Heart right ventricle (tissue), 16 donors: Measurements from ENCODE around the gene PARD6A. TPM values are rescaled to one million over a fixed set of nuclear protein-coding genes. Genes with fewer than 3 reads are reported as not detected.
A peak's percentile ranks its signal among the peaks of the same experiment; 100 is the strongest.

Experiments used
- ATAC-seq, 8 donors: fragments of 200-7000 bp; cut with Tn5 transposase; one replicate each; pipeline ENCODE4 v1.9.1; 2020; ENCODE audit warnings: mild to moderate bottlenecking in 8 of 8, moderate library complexity in 8 of 8, moderate number of reproducible peaks in 1 of 8
- DNase-seq, 2 donors: peaks; one replicate each; pipeline ENCODE4 v3.0.0-alpha.2; 2020
- H3K27ac ChIP-seq, 10 donors: fragments of 200-600 bp; sonication (generic) in 2 of 10; one replicate each; pipeline versions ENCODE4 v1.5.0 to v1.8.0; 2020 to 2022; ENCODE audit warnings: mild to moderate bottlenecking in 3 of 10
- H3K27me3 ChIP-seq, 7 donors: fragments of 200-600 bp; one replicate each; pipeline ENCODE4 v1.8.0; 2021 to 2022; ENCODE audit warnings: mild to moderate bottlenecking in 2 of 7
- H3K36me3 ChIP-seq, 9 donors: fragments of 200-600 bp; sonication (generic) in 1 of 9; one replicate each; pipeline versions ENCODE4 v1.5.0 to v1.8.0; 2020 to 2022; ENCODE audit warnings: mild to moderate bottlenecking in 2 of 9
- H3K4me1 ChIP-seq, 9 donors: fragments of 200-600 bp; sonication (generic) in 1 of 9; one replicate each; pipeline versions ENCODE4 v1.5.0 to v1.8.0; 2020 to 2022; ENCODE audit warnings: mild to moderate bottlenecking in 4 of 9
- H3K4me3 ChIP-seq, 10 donors: fragments of 200-600 bp; sonication (generic) in 2 of 10; one replicate each; pipeline versions ENCODE4 v1.5.0 to v1.8.0; 2020 to 2022; ENCODE audit warnings: mild to moderate bottlenecking in 7 of 10, moderate library complexity in 2 of 10
- H3K9me3 ChIP-seq, 11 donors: fragments of 200-600 bp in 10 of 11; sonication (generic) in 2 of 11; one replicate each; pipeline versions ENCODE4 v1.5.0 to v1.8.0; 2013 to 2022; ENCODE audit warnings: mild to moderate bottlenecking in 2 of 11, control low read depth in 1 of 11, moderate library complexity in 1 of 11
- CTCF ChIP-seq, 9 donors: fragments of 200-600 bp; sonication (generic) in 2 of 9; IDR thresholded peaks; one replicate each; pipeline versions ENCODE4 v1.5.0 to v1.8.0; 2021 to 2022; ENCODE audit warnings: antibody characterized with exemption in 9 of 9, mild to moderate bottlenecking in 5 of 9, moderate library complexity in 1 of 9
- WGBS, 2 donors: extraction: QIAGEN DNeasy Blood & Tissue Kit; methylation state at CpG; one replicate each; pipeline ENCODE4 v1.1.7; 2013; ENCODE audit warnings: inconsistent platforms in 1 of 2; 5-methylcytosine and 5-hydroxymethylcytosine counted together
- intact Hi-C, 10 donors: fragments of 100-400 bp; cut with DNase I; formaldehyde crosslinking; loops; one replicate each; pipeline versions ENCODE4 v1.11.1 to v1.14.2; 2022
- polyA plus RNA-seq, 2 donors: library from polyadenylated mRNA; stranded (reverse); fragments of 200-250 nt; gene quantifications; one replicate each; pipeline ENCODE4 v1.2.3, GENCODE V29; 2013
- total RNA-seq, 10 donors: library from RNA; stranded (reverse); fragmentation: NEBNext Ultra II Directional in 3 of 10; extraction: Animal tissue kit (Norgen Biotek cat#: 25700) in 3 of 10; gene quantifications; one replicate each; pipeline versions ENCODE4 v1.2.1 to v1.2.4, GENCODE V29; 2021 to 2023
- donor health status: Arrhythmogenic right ventricular cardiomyopathy.
- donor health status: ischemic (EF 13 %, LVEDD 7.1; RV severe dilation, severe dysfunction).
- donor health status: healthy with polysubstance abuse.
- donor health status: DM: no; HTN: yes; CAD: no.
- donor health status: DM: no; HTN: no; CAD: no.
- donor health status: ischemic (EF 25% LVEDD 6.9; RV normal size, moderate dysfunction).
- donor health status: ischemic (EF 25% LVEDD 5.7; RV mildly dilated, moderate dysfunction).
- donor health status: healthy.
- donor health status: DM: yes; HTN: yes; CAD: no.
- donor health status: Ischemic cardiomyopathy.
- donor health status: ischemic (EF 35%, LVEDD 5.7; RV mildly dilated, moderate dysfunction).
- donor health status: nonischemic (EF 11% LVEDD 7.7; RV severe dilation, severe dysfunction).
- donor health status: DM: yes; HTN: yes; CAD: no.
- donor health status: PGD.
- donor health status: ischemic (EF 29% LVEDD 5.4; RV normal size, mild dysfunction).
- donor health status: nonischemic (EF 23%, LVEDD 6.1; RV moderate dilation, normal function).

The PARD6A gene
- total and polyA plus RNA-seq, 12 donors, result 1.7 to 5.9 (median 2.4) TPM

DNA sequence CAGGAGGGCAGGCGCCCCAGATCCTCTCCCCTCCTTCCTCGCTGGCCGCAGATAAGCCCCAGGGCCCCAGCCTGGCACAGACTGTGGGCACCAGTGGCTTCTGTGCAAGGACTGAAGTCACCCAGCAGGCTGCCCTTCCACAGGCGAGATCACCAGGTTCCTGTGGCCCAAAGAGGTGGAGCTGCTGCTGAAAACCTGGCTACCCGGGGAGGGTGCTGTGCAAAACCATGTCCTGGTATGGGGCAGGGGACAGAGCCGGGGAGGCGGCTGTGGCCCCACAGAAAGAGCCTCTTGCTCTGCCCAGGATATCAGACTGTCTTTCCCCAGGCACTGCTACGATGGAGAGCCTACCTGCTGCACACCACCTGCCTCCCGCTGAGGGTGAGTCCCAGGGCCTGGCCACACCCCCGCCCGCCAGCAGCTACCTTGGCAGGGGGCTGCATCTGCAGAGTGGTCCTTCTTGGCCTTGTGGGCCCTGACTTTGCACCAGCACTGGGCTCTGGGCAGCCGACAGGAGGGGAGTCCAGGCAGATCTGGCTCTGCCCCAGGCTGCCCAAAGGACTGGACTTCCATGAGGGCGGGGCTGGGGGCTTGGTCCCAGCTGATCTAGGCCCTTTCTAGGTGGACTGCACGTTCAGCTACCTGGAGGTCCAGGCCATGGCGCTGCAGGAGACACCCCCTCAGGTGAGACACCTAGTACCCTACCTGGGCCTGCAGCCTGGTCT lies 15.2 kb upstream of the PARD6A start:
- DNase-seq (no peak), ATAC-seq (no peak)
- Histone ChIP-seq H3K9me3 (no peaks in the 10 kb centered on the region), H3K4me1 (peaks cover 0 to 46% (median 19%) of the 10 kb centered on the region in 9 donors), H3K36me3 (no peaks in the 10 kb centered on the region), H3K27ac (peak overlapping the region in 1 of 10 donors; percentile 75), H3K27me3 (peaks cover 24 to 62% (median 59%) of the 10 kb centered on the region in 7 donors), H3K4me3 (peak overlapping the region in 6 of 10 donors; percentile 15 to 56 (median 46))
- TF ChIP-seq CTCF (IDR thresholded peaks at IDR 0.05), result no peak
- intact Hi-C loops, result loop anchor here in 5 of 10 donors (1.0 to 10.0 kb wide), 4 partner anchors 101 to 125 kb away; no protein-coding TSS in a partner anchor
- 84 to 87% methylated on average over 15 of the region's 15 CpGs for WGBS, 2 donors

DNA sequence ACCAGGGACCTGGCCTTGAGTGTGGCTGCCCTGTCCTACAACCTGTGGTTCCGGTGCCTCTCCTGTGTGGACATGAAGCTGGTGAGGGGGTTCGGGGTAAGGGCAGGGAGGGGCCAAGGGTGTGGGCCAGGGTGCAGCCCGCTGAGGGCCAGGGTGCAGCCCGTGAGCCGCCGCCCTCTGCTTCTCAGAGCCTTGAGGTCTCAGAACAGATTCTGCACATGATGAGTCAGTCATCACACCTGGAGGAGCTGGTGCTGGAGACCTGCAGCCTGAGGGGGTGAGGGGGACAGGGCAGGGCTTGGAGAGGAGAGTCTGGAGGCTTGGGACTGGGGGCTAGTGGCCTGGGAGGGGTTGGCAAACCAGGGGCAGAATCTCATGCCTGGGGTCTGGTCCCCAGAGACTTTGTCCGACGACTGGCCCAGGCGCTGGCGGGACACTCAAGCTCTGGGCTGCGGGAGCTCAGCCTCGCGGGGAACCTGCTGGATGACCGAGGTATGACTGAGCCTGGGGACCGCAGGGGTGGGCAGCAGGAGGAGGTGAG lies 13.6 kb upstream of the PARD6A start:
- 68 to 79% methylated on average over 15 of the region's 15 CpGs for WGBS, 2 donors

GRCh38 chr16:67647681-67648080 lies 13.1 kb upstream of the PARD6A start:
- no peak for ATAC-seq
- no peak for TF ChIP-seq CTCF (IDR thresholded peaks at IDR 0.05)
- no peak for DNase-seq
- Histone ChIP-seq H3K9me3 (no peaks in the 10 kb centered on the region), H3K27ac (no peak overlapping the region), H3K4me3 (no peak overlapping the region), H3K27me3 (peaks cover 24 to 83% (median 77%) of the 10 kb centered on the region in 7 donors), H3K36me3 (no peaks in the 10 kb centered on the region), H3K4me1 (peaks cover 0 to 34% (median 12%) of the 10 kb centered on the region in 9 donors)
- WGBS, 2 donors, result 78 to 82% methylated on average over 13 of the region's 13 CpGs
- intact Hi-C loops, result loop anchor here in 3 of 10 donors (5.0 to 10.0 kb wide), 2 partner anchors 103 to 125 kb away; no protein-coding TSS in a partner anchor

More for the DNA sequence above, 13.6 kb upstream of the PARD6A start:
- intact Hi-C loops, result loop anchor here in 3 of 10 donors (5.0 to 10.0 kb wide), 2 partner anchors 102 to 125 kb away; no protein-coding TSS in a partner anchor
- H3K4me1 ChIP-seq, result peaks cover 0 to 39% (median 13%) of the 10 kb centered on the region in 9 donors
- H3K9me3 ChIP-seq, result no peaks in the 10 kb centered on the region
- TF ChIP-seq CTCF (IDR thresholded peaks at IDR 0.05), result no peak
- H3K36me3 ChIP-seq, result no peaks in the 10 kb centered on the region
- peaks cover 24 to 78% (median 72%) of the 10 kb centered on the region in 7 donors for H3K27me3 ChIP-seq
- ATAC-seq, result no peak
- no peak overlapping the region for H3K27ac ChIP-seq
- no peak for DNase-seq
- H3K4me3 ChIP-seq, result no peak overlapping the region

GRCh38 chr16:67648088-67648763 lies 12.5 kb upstream of the PARD6A start:
- no peak overlapping the region for H3K4me3 ChIP-seq
- intact Hi-C loops, result loop anchor here in 3 of 10 donors (5.0 to 10.0 kb wide), 2 partner anchors 103 to 126 kb away; no protein-coding TSS in a partner anchor

More at GRCh38 chr16:67648088-67648763, 12.5 kb upstream of the PARD6A start:
- no peaks in the 10 kb centered on the region for H3K9me3 ChIP-seq
- no peaks in the 10 kb centered on the region for H3K36me3 ChIP-seq
- 18 to 20% methylated on average over 51 to 65 of the region's 65 CpGs for WGBS, 2 donors
- no peak for TF ChIP-seq CTCF (IDR thresholded peaks at IDR 0.05)
- DNase-seq, result no peak
- peaks cover 24 to 88% (median 79%) of the 10 kb centered on the region in 7 donors for H3K27me3 ChIP-seq
- H3K27ac ChIP-seq, result no peak overlapping the region
- no peak for ATAC-seq
- peaks cover 1 to 34% (median 13%) of the 10 kb centered on the region in 9 donors for H3K4me1 ChIP-seq
